Dermis blood vessel endothelial cell (primary cell): ENCODE results near the gene CLDN4. TPM values are rescaled to one million over a fixed set of nuclear protein-coding genes. Genes with fewer than 3 reads are reported as not detected.
"Not testable (repeated sequence)": the region's sequence is repeated elsewhere in the genome, so short reads cannot be mapped to it uniquely, and the experiment has no call there.

Source experiments
- DNase-seq: peaks from one replicate; pipeline ENCODE4 v3.0.0; 2010
- total RNA-seq: library from RNA; depleted of rRNA; stranded (reverse); fragments of >200 nt; gene quantifications from 2 replicates; pipeline ENCODE4 v1.2.3, GENCODE V29; 2014

CLDN4 gene
- total RNA-seq, 1 donor from 2014 or later, result 1.2 TPM

GRCh38 chr7:73823873-73824592, 6.8 kb upstream of the CLDN4 start:
- no peak for DNase-seq

- DNase-seq, result no peak
Observed at GRCh38 chr7:73824986-73825385, 5.8 kb upstream of the CLDN4 start.

- DNase-seq, result peak; percentile 38
Observed at GRCh38 chr7:73827567-73828106, 3.2 kb upstream of the CLDN4 start.

GRCh38 chr7:73828107-73828803, 2.5 kb upstream of the CLDN4 start:
- DNase-seq, result peak; percentile 75

- no peak for DNase-seq
Observed at GRCh38 chr7:73828972-73829371, 1.8 kb upstream of the CLDN4 start.

- DNase-seq, result no peak
Observed at GRCh38 chr7:73829505-73829904, 1.3 kb upstream of the CLDN4 start.

- DNase-seq, result no peak
Observed at GRCh38 chr7:73829921-73830680, 695 bp upstream of the CLDN4 start.

GRCh38 chr7:73831584-73831833, 713 bp downstream of the CLDN4 start:
- no peak for DNase-seq

GRCh38 chr7:73831834-73832651, 1.2 kb downstream of the CLDN4 start:
- DNase-seq, result no peak

GRCh38 chr7:73832806-73833205, 2.0 kb downstream of the CLDN4 start:
- DNase-seq, result no peak

- no peak for DNase-seq
Observed at GRCh38 chr7:73833251-73833919, 2.6 kb downstream of the CLDN4 start.

- DNase-seq, result no peak
Observed at GRCh38 chr7:73834626-73835191, 3.9 kb downstream of the CLDN4 start.

- not testable (repeated sequence) for DNase-seq
Observed at GRCh38 chr7:73837167-73837566, 6.4 kb downstream of the CLDN4 start.

- DNase-seq, result no peak
Observed at GRCh38 chr7:73838642-73839041, 7.8 kb downstream of the CLDN4 start.

GRCh38 chr7:73839290-73839689, 8.5 kb downstream of the CLDN4 start:
- DNase-seq, result no peak

- no peak for DNase-seq
Observed at GRCh38 chr7:73839743-73840714, 9.2 kb downstream of the CLDN4 start.

- no peak for DNase-seq
Observed at GRCh38 chr7:73840715-73841379, 10.1 kb downstream of the CLDN4 start.

GRCh38 chr7:73841689-73842066, 10.9 kb downstream of the CLDN4 start:
- DNase-seq, result no peak

- peak; percentile 93 for DNase-seq
Observed at GRCh38 chr7:73842067-73842976, 11.5 kb downstream of the CLDN4 start, which contains the start of gene METTL27. TSS of gene METTL27 (minus strand) at chr7:73842516. CDS start at chr7:73842140, 376 bp downstream.
